GM19455 (cell line): ENCODE measurements around the gene HYAL3.
A peak's percentile ranks its signal among the peaks of the same experiment; 100 is the strongest.
"Not testable (repeated sequence)": the region's sequence is repeated elsewhere in the genome, so short reads cannot be mapped to it uniquely, and the experiment has no call there.

ENCODE experiments used
- ATAC-seq: cut with Tn5 transposase; IDR thresholded peaks from one replicate; pipeline ENCODE4 v1.9.1; 2021; ENCODE audit not compliant: unreplicated experiment

The HYAL3 gene

GRCh38 chr3:50271314-50271936, 27.8 kb downstream of the HYAL3 start:
- ATAC-seq: no peak

DNA sequence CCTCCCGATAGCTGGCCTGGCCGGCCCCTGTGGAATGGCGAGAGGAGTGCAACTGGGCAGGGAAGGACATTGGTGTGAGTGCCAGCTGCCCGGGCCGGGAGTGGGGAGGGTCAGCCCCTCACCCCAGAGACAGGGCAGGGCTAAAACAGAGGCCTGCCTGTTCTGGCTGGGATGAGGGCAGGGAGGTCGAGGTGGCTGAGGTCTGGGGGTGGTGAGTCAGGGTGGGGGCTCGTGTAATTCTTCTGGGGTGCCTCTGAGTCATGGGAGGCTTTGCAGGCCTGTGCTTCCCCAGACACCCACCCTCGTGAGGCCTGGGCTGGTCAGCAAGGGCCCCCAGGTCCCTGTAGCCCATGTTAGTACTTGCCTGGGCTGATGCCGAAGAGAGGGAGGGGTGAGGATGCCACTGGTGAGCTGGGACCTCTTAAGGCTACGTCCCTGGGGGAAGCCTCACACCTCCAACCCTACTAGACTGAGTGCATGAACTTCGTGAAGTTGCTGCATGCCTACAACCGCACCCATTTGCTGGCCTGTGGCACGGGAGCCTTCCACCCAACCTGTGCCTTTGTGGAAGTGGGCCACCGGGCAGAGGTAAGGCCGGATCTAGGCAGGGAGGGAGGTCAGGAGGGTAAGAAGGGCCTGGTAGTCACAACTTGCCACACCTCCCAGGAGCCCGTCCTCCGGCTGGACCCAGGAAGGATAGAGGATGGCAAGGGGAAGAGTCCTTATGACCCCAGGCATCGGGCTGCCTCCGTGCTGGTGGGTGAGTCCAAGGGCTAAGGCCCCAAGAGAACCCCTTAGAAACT, 28.6 kb downstream of the HYAL3 start:
- ATAC-seq: no peak

GRCh38 chr3:50269977-50270413, 29.2 kb downstream of the HYAL3 start:
- no peak for ATAC-seq

DNA sequence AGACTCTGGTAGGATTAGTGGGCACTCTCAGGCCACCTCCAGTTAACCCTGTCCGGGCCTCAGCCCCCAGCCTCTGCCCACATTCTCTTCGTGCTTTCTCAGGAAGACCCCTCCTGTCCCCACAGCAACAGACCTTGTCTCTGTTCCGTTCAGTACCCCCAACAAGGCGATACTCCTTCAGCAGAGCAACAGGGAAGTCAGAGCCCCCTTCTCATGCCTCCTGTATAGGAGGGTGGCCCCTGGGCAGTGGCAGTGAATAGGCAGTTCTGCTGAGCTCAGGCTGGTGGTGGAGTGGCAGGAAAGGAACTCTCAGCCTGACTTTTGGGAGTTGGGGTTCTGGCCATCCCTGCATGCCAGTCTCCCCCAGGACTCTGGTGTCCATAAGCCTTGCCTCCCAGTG, 29.7 kb downstream of the HYAL3 start:
- ATAC-seq: no peak

- no peak for ATAC-seq
These were observed 30.3 kb downstream of the HYAL3 start, which contains the start of gene SEMA3B for GRCh38 chr3:50268703-50269451. Gene SEMA3B, plus strand, starts transcription at chr3:50269147. Its CDS starts 94 bp downstream, at chr3:50269241.

DNA sequence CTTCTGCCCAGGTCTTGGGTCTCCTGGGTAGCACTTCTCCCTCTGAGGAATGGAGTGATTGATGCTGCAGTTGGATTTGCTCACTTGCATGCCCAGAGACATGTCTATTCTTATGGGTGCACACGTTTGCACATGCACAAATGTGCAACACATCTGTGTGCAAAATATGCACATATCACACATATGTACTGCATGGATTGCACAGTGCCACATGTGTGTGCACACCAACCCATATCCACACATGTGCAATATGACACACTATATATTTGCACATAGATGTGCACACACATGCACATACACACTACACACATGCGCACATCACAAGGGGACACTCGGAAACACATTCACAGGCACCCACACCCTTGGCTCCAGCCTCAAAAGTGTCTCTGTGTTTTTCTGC, 30.9 kb downstream of the HYAL3 start:
- ATAC-seq: no peak

DNA sequence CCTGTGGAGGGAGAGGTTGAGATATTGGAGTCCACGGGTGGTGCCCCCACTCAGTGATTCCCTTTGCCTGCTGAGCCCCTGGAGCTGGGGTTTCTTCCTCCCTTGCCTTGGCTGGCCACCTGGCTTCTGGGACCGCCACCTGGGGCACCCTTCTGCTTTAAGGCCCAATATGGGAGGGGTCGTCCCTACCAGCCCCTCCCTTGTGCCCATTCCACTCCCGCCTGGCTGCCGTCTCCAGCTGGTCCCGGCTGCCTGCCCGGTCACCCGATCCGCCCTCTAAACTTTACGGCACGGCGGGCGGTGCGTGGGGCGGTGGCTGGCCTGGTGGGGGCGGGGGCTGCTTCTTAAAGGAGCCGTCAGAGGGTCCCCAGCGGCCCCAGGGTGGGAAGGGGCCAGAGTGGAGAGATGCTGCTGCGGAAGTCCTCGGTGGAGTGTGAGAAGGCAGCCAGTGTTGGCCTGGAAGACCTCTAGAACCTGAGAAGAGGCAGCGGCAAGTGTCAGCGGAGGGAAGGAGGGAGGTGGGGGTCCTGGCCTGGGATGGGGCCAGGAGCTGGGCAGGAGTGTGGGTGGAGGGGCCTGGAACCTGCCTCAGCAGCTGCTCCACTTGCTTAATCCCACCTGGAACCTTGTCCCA, 31.8 kb downstream of the HYAL3 start:
- ATAC-seq: no peak

DNA sequence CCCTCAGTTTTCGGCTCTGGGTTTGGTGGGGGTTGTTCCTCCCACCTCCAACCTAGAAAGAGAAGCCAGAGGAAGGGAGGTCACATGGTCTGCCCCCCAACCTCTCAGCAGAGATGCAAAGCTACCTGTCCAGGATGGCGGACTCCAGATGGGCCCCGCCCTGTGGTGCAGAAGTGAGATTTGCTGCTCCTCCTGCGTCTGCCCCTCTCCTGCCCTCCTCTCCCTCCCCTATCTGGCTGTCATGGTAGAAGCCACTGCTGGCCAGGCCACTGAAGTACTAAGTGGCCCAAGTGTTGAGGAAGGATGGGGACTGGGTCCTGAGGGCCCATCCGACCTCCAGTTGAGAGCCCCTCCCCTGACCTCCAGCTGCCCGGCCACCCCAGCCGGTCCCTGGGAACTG, 32.4 kb downstream of the HYAL3 start:
- ATAC-seq: no peak

DNA sequence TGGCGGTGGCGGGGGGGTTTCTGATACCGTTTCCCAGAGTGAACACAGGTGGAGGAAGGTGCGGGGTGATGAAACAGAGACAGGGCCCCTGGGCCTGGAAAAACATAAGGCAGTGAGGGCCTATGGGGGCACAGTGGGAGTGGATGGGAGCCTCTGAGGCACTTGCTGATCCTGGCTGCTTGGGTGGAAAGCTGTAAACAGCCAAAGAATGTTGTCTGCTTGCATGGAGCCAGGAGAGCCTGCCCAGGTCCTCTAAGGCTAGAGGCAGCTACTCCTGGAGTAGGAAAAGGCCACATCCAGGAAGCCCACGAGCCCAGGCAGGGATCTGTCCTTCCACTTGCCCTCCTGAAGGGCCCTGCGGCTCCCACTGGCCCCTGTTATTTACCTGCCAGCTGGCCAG, 33.2 kb downstream of the HYAL3 start:
- ATAC-seq: no peak

DNA sequence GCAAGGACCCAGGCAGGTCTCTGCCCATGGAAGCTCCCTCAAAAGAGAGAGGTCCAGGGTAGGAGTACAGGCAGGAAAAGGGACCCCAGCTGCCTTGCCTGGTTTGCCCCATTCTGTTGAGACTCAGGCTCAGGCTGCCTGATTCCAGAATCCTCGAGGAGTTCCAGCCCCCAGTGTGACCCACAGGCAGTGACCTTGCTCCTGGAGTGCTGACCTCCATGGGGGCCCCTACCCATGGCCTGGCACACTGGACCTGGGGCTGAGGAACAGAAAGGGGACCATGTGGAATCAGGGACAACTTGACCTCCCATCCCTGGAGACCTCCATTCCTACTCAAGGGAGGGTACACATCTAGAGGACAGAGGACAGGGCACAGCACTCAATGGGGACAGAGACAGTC, 33.6 kb downstream of the HYAL3 start:
- ATAC-seq: no peak

- no peak for ATAC-seq
These were observed 34.2 kb downstream of the HYAL3 start for GRCh38 chr3:50264964-50265485.

GRCh38 chr3:50264383-50264963, 34.7 kb downstream of the HYAL3 start:
- ATAC-seq: no peak

DNA sequence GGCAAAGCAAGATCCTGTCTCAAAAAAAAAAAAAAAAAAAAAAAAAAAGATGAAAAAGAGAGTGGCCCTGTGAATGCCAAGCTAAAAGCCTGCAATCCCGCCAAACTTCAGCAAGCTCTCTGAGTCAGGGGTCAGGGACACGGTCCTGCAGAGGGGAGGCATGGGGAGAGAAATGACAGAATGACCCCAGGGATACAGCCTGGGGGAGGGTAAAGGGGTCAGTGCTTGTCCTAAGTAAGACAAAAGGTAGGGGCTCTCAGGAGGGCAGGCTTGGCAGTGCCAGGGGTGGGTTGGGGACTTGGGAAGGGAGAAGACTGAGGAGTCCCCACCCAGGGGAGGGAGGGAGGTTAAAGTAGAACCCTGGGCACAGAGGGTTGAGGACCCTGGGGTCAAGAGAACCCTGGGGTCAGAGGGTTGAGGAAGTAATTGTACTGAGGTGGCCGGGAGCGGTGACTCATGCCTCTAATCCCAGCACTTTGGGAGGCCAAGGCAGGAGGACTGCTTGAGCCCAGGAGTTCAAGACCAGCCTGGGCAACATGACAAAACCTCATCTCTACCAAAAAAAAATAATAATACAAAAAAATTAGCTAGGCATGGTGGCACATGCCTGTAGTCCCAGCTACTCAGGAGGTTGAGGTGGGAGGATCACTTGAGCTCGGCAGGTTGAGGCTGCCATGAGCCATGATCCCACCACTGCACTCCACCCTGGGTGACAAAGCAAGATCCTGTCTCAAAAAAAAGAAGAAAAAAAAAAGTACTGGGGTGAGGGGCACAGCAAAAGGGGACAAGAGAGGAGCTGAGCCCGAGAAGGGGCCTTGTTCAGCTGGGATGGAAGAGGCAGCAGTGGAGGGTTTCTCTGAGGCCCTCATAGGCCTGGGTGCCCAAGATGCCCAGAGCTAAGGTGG, 35.5 kb downstream of the HYAL3 start:
- no peak for ATAC-seq

- ATAC-seq: no peak
These were observed 36.4 kb downstream of the HYAL3 start for GRCh38 chr3:50262778-50263177.

GRCh38 chr3:50262200-50262599, 37.0 kb downstream of the HYAL3 start:
- ATAC-seq: not testable (repeated sequence)

- no peak for ATAC-seq
These were observed 37.7 kb downstream of the HYAL3 start for GRCh38 chr3:50261505-50261904.

- no peak for ATAC-seq
These were observed 38.2 kb downstream of the HYAL3 start for GRCh38 chr3:50260942-50261441.

GRCh38 chr3:50260027-50260941, 38.9 kb downstream of the HYAL3 start:
- peak; percentile 87 for ATAC-seq
